Cardiac muscle cell (in vitro differentiated cells and primary cell): ENCODE results near the gene PTRH2. TPM values are rescaled to one million over a fixed set of nuclear protein-coding genes. Genes with fewer than 3 reads are reported as not detected.

Experiments used
- DNase-seq, 2 donors: peaks; one replicate each; pipeline versions ENCODE4 v3.0.0 to v3.0.0-alpha.2; 2010 to 2017; ENCODE audit warnings: low read depth in 1 of 2, low spot score in 1 of 2
- H3K27ac ChIP-seq: fragments of 200-600 bp; sonication (generic); 2 replicates; pipeline ENCODE4 v1.5.1; 2016
- H3K27me3 ChIP-seq: fragments of 200-600 bp; sonication (generic); 2 replicates; pipeline ENCODE4 v1.6.0; 2016; ENCODE audit warnings: control low read depth
- H3K36me3 ChIP-seq: fragments of 200-600 bp; sonication (generic); 2 replicates; pipeline ENCODE4 v1.5.1; 2016; ENCODE audit warnings: control low read depth
- H3K4me1 ChIP-seq: fragments of 200-600 bp; sonication (generic); 2 replicates; pipeline ENCODE4 v1.8.1; 2017; ENCODE audit warnings: low read depth, mild to moderate bottlenecking, mixed run types
- H3K4me3 ChIP-seq: fragments of 200-600 bp; sonication (generic); 2 replicates; pipeline ENCODE4 v1.5.1; 2016; ENCODE audit warnings: mild to moderate bottlenecking
- H3K9me3 ChIP-seq: fragments of 200-600 bp; sonication (generic); 2 replicates; pipeline ENCODE4 v1.5.1; 2017; ENCODE audit warnings: low read depth, mild to moderate bottlenecking, control low read depth
- CTCF ChIP-seq: IDR thresholded peaks from 2 replicates; pipeline ENCODE4 v1.5.1; 2012; ENCODE audit warnings: low read depth, mild to moderate bottlenecking, low read length
- polyA plus RNA-seq: library from polyadenylated mRNA; unstranded; fragments of >200 nt; fragmentation: Nextera tagmentation; extraction: Ambion mirVana; gene quantifications from 2 replicates; pipeline ENCODE4 v1.2.1, GENCODE V29; 2016
- total RNA-seq: library from RNA; depleted of rRNA; stranded (reverse); fragments of >200 nt; gene quantifications from 2 replicates; pipeline ENCODE4 v1.2.3, GENCODE V29; 2016

Gene PTRH2
- total and polyA plus RNA-seq, 2 experiments from 2014 or later: 9.3 to 17.7 TPM

GRCh38 chr17:59696682-59697277 is 10.4 kb downstream of the PTRH2 start:
- no peak overlapping the region for H3K4me3 ChIP-seq
- no peaks in the 10 kb centered on the region for H3K4me1 ChIP-seq
- no peaks in the 10 kb centered on the region for H3K9me3 ChIP-seq
- TF ChIP-seq CTCF: no peak
- peaks cover 58% of the 10 kb centered on the region for H3K36me3 ChIP-seq
- no peak for DNase-seq
- no peaks in the 10 kb centered on the region for H3K27me3 ChIP-seq
- peak overlapping the region; percentile 42 for H3K27ac ChIP-seq

- DNase-seq: peak in 1 of 2 donors; percentile 36
- Histone ChIP-seq H3K27ac (no peak overlapping the region), H3K36me3 (peaks cover 59% of the 10 kb centered on the region), H3K27me3 (no peaks in the 10 kb centered on the region), H3K4me1 (no peaks in the 10 kb centered on the region), H3K4me3 (no peak overlapping the region), H3K9me3 (no peaks in the 10 kb centered on the region)
- TF ChIP-seq CTCF: no peak
Measured at GRCh38 chr17:59695945-59696681, 11.1 kb downstream of the PTRH2 start.

GRCh38 chr17:59694344-59694743 is 12.9 kb downstream of the PTRH2 start:
- no peak overlapping the region for H3K27ac ChIP-seq
- TF ChIP-seq CTCF: no peak
- no peaks in the 10 kb centered on the region for H3K9me3 ChIP-seq
- H3K27me3 ChIP-seq: no peaks in the 10 kb centered on the region
- H3K36me3 ChIP-seq: peaks cover 68% of the 10 kb centered on the region
- no peaks in the 10 kb centered on the region for H3K4me1 ChIP-seq
- no peak overlapping the region for H3K4me3 ChIP-seq
- no peak for DNase-seq

GRCh38 chr17:59693582-59693981 is 13.6 kb downstream of the PTRH2 start:
- TF ChIP-seq CTCF: no peak
- H3K27me3 ChIP-seq: no peaks in the 10 kb centered on the region

GRCh38 chr17:59688496-59688895 is 18.7 kb downstream of the PTRH2 start:
- H3K27me3 ChIP-seq: no peaks in the 10 kb centered on the region
- no peak overlapping the region for H3K4me3 ChIP-seq
- H3K4me1 ChIP-seq: no peaks in the 10 kb centered on the region
- no peak overlapping the region for H3K27ac ChIP-seq
- no peak for TF ChIP-seq CTCF
- H3K9me3 ChIP-seq: no peaks in the 10 kb centered on the region
- peaks cover 77% of the 10 kb centered on the region for H3K36me3 ChIP-seq
- DNase-seq: no peak

More at GRCh38 chr17:59693582-59693981, 13.6 kb downstream of the PTRH2 start:
- peaks cover 66% of the 10 kb centered on the region for H3K36me3 ChIP-seq
- H3K4me3 ChIP-seq: no peak overlapping the region
- no peaks in the 10 kb centered on the region for H3K4me1 ChIP-seq
- H3K27ac ChIP-seq: no peak overlapping the region
- H3K9me3 ChIP-seq: no peaks in the 10 kb centered on the region
- no peak for DNase-seq
